H1 (cell line): ENCODE data around the gene RMND5B. TPM values are rescaled to one million over a fixed set of nuclear protein-coding genes. Genes with fewer than 3 reads are reported as not detected.

Experiments used
- CTCF ChIA-PET: fragments of 300-600 bp; sonication (Branson Sonifier 250); formaldehyde crosslinking; loops from one replicate; lab custom pipeline; 2021; ENCODE audit not compliant: partially characterized antibody; lab: Charles Lee
- POLR2A ChIA-PET: fragments of 300-600 bp; sonication (Branson Sonifier 250); formaldehyde crosslinking; loops from one replicate; lab custom pipeline; 2021; ENCODE audit warnings: inconsistent platforms; ENCODE audit not compliant: partially characterized antibody; lab: Charles Lee
- DNase-seq, 2 experiments: peaks; one replicate each; pipeline versions ENCODE4 v3.0.0 to v3.0.0-alpha.2; 2010 to 2022; ENCODE audit warnings: low spot score in 2 of 2, low read depth in 1 of 2, mixed read lengths in 1 of 2
- FAIRE-seq: peaks from 2 replicates; lab custom pipeline; 2011; peaks lifted over from hg19 to GRCh38; lab: Jason Lieb, UNC
- H2AFZ ChIP-seq: 2 replicates; pipeline ENCODE4 v1.8.1; 2012; ENCODE audit warnings: low read length, inconsistent platforms
- H2AK5ac ChIP-seq: 2 replicates; pipeline ENCODE4 v1.6.1; 2013; ENCODE audit warnings: low read depth, low read length
- H2BK120ac ChIP-seq: replicated peaks from 2 replicates; pipeline ENCODE3; 2013; ENCODE audit warnings: low read depth, low read length, inconsistent platforms
- H2BK12ac ChIP-seq: 2 replicates; pipeline ENCODE4 v1.6.1; 2013; ENCODE audit warnings: low read depth, low read length
- H2BK15ac ChIP-seq: 2 replicates; pipeline ENCODE4 v1.6.1; 2013; ENCODE audit warnings: low read length
- H2BK20ac ChIP-seq: 2 replicates; pipeline ENCODE4 v1.6.1; 2013; ENCODE audit warnings: low read length
- H2BK5ac ChIP-seq: 2 replicates; pipeline ENCODE4 v1.6.1; 2013; ENCODE audit warnings: low read depth, low read length
- H3K14ac ChIP-seq: 2 replicates; pipeline ENCODE4 v1.6.1; 2013; ENCODE audit warnings: inconsistent platforms; ENCODE audit not compliant: insufficient read length
- H3K18ac ChIP-seq: 2 replicates; pipeline ENCODE4 v1.6.1; 2013; ENCODE audit warnings: low read length; ENCODE audit errors: extremely low read depth
- H3K23ac ChIP-seq: 2 replicates; pipeline ENCODE4 v1.6.1; 2013; ENCODE audit warnings: inconsistent platforms; ENCODE audit not compliant: insufficient read length
- H3K23me2 ChIP-seq: 2 replicates; pipeline ENCODE4 v1.6.1; 2013; ENCODE audit warnings: low read depth, low read length
- H3K27ac ChIP-seq: 2 replicates; pipeline ENCODE4 v1.6.1; 2011; ENCODE audit warnings: low read depth, low read length, inconsistent platforms
- H3K27me3 ChIP-seq, 4 experiments: replicated peaks in 1 of 4; 1 replicate in 1 of 4; 2 replicates in 3 of 4; pipeline versions ENCODE4 v1.6.1 to v1.8.1; 2011 to 2013; ENCODE audit warnings: low read length in 3 of 4, mild to moderate bottlenecking in 3 of 4, inconsistent platforms in 2 of 4, mixed read lengths in 2 of 4, moderate library complexity in 1 of 4; ENCODE audit not compliant: control insufficient read depth in 3 of 4, insufficient read depth in 3 of 4; ENCODE audit errors: extremely low read depth in 1 of 4
- H3K36me3 ChIP-seq, 4 experiments: 2 replicates each; pipeline versions ENCODE4 v1.6.1 to v1.8.1; 2011 to 2013; ENCODE audit warnings: mild to moderate bottlenecking in 4 of 4, low read length in 3 of 4, moderate library complexity in 2 of 4, control low read depth in 1 of 4, inconsistent platforms in 1 of 4; ENCODE audit not compliant: insufficient read depth in 4 of 4, control insufficient read depth in 2 of 4
- H3K4ac ChIP-seq: replicated peaks from 2 replicates; pipeline ENCODE3; 2013; ENCODE audit warnings: low read length, low read depth, mixed read lengths, inconsistent platforms; ENCODE audit not compliant: insufficient read length
- H3K4me1 ChIP-seq, 4 experiments: replicated peaks in 1 of 4; 1 replicate in 1 of 4; 2 replicates in 3 of 4; pipeline versions ENCODE4 v1.6.1 to v1.8.1; 2011 to 2013; ENCODE audit warnings: low read length in 3 of 4, inconsistent platforms in 2 of 4, mixed read lengths in 1 of 4; ENCODE audit not compliant: insufficient read depth in 4 of 4, control insufficient read depth in 3 of 4
- H3K4me2 ChIP-seq, 2 experiments: 2 replicates each; pipeline versions ENCODE4 v1.6.1 to v1.8.1; 2011 to 2013; ENCODE audit warnings: low read depth in 2 of 2, low read length in 2 of 2, control low read depth in 1 of 2, inconsistent platforms in 1 of 2, mild to moderate bottlenecking in 1 of 2; ENCODE audit not compliant: insufficient read depth in 1 of 2
- H3K4me3 ChIP-seq, 4 experiments: fragments of 200-600, 300-600 bp in 1 of 4; sonication (generic), shearing (Covaris generic), sonication (Bioruptor Twin) in 1 of 4; 2 replicates each; pipeline versions ENCODE4 v1.5.1 to v1.8.1; 2011 to 2016; ENCODE audit warnings: low read length in 4 of 4, low read depth in 3 of 4, control low read depth in 2 of 4, inconsistent platforms in 2 of 4, mild to moderate bottlenecking in 2 of 4, mixed read lengths in 1 of 4, moderate library complexity in 1 of 4; ENCODE audit not compliant: insufficient read depth in 2 of 4; ENCODE audit errors: extremely low read depth in 1 of 4
- H3K56ac ChIP-seq: replicated peaks from 2 replicates; pipeline ENCODE3; 2013; ENCODE audit warnings: low read depth, mild to moderate bottlenecking, mixed read lengths, low read length, inconsistent platforms; ENCODE audit not compliant: insufficient read length
- H3K79me1 ChIP-seq: 2 replicates; pipeline ENCODE4 v1.6.1; 2013; ENCODE audit warnings: low read depth, low read length, control low read depth
- H3K79me2 ChIP-seq, 2 experiments: 2 replicates each; pipeline versions ENCODE4 v1.6.1 to v1.8.1; 2012 to 2013; ENCODE audit warnings: low read length in 2 of 2, mild to moderate bottlenecking in 2 of 2, inconsistent platforms in 1 of 2; ENCODE audit not compliant: insufficient read depth in 2 of 2, control insufficient read depth in 1 of 2
- H3K9ac ChIP-seq, 4 experiments: replicated peaks in 1 of 4; 1 replicate in 1 of 4; 2 replicates in 3 of 4; pipeline versions ENCODE4 v1.6.1 to v1.8.1; 2011 to 2013; ENCODE audit warnings: low read depth in 3 of 4, low read length in 3 of 4, control low read depth in 2 of 4, mild to moderate bottlenecking in 2 of 4, moderate library complexity in 2 of 4, inconsistent platforms in 1 of 4; ENCODE audit errors: extremely low read depth in 1 of 4
- H3K9me3 ChIP-seq, 2 experiments: 2 replicates each; pipeline versions ENCODE4 v1.6.1 to v1.8.1; 2012 to 2013; ENCODE audit warnings: mild to moderate bottlenecking in 2 of 2, moderate library complexity in 2 of 2, control low read depth in 1 of 2, inconsistent platforms in 1 of 2, low read depth in 1 of 2, low read length in 1 of 2, mixed read lengths in 1 of 2; ENCODE audit not compliant: insufficient read depth in 2 of 2
- H4K20me1 ChIP-seq, 2 experiments: replicated peaks in 1 of 2; 2 replicates each; pipeline versions ENCODE3 to v1.8.1; 2011 to 2013; ENCODE audit warnings: inconsistent platforms in 2 of 2, low read length in 2 of 2, mild to moderate bottlenecking in 1 of 2; ENCODE audit not compliant: insufficient read depth in 2 of 2, control insufficient read depth in 1 of 2
- H4K5ac ChIP-seq: 2 replicates; pipeline ENCODE4 v1.6.1; 2013; ENCODE audit warnings: low read length, low read depth, mixed read lengths, inconsistent platforms; ENCODE audit not compliant: insufficient read length
- H4K8ac ChIP-seq: 2 replicates; pipeline ENCODE4 v1.8.0; 2013; ENCODE audit warnings: mild to moderate bottlenecking, moderate library complexity, low read length, inconsistent platforms; ENCODE audit not compliant: insufficient read depth; ENCODE audit errors: extremely low read depth
- H4K91ac ChIP-seq: replicated peaks from 2 replicates; pipeline ENCODE3; 2013; ENCODE audit warnings: low read length, mixed read lengths, inconsistent platforms; ENCODE audit not compliant: insufficient read length
- KDM5A ChIP-seq: fragments of 200-600 bp; IDR thresholded peaks from 2 replicates; pipeline ENCODE4 v1.7.1; 2012; ENCODE audit warnings: mild to moderate bottlenecking, low read length, inconsistent platforms, mixed read lengths
- WGBS, 2 experiments: shearing (Covaris generic) in 1 of 2; methylation state at CpG; one replicate each; pipeline versions ENCODE4 v1.1.6 to v1.1.7; 2013 to 2015; ENCODE audit warnings: low lambda C conversion rate in 2 of 2, mixed read lengths in 2 of 2, inconsistent platforms in 1 of 2, low coverage in 1 of 2, missing lambda C conversion rate in 1 of 2; ENCODE audit not compliant: insufficient replicate concordance in 2 of 2, insufficient coverage in 1 of 2, insufficient read length in 1 of 2; ENCODE audit errors: extremely low coverage in 1 of 2, missing lambda C conversion rate in 1 of 2; 5-methylcytosine and 5-hydroxymethylcytosine counted together
- polyA plus RNA-seq, 7 experiments: library from polyadenylated mRNA; depleted of rRNA in 3 of 7; stranded (reverse) in 5 of 7; unstranded in 2 of 7; fragments of >200 nt in 5 of 7; fragments of 200-250 nt in 2 of 7; gene quantifications; 1 replicate in 5 of 7; 2 replicates in 1 of 7; 4 replicates in 1 of 7; pipeline versions ENCODE4 v1.2.1 to v1.2.3, GENCODE V29; 2011 to 2013; ENCODE audit warnings: missing spikeins in 2 of 7, mixed read lengths in 2 of 7
- total RNA-seq: library from RNA; stranded (reverse); fragmentation: NEBNext Ultra II Directional; extraction: Animal tissue kit (Norgen Biotek cat#: 25700); gene quantifications from 2 replicates; pipeline ENCODE4 v1.2.1, GENCODE V29; 2021

The RMND5B gene
- total and polyA plus RNA-seq, 2 of the 8 experiments (the other 6 are each of a cell fraction or from before 2014, with no cell fraction given): 75.9 to 90.2 TPM

GRCh38 chr5:178117923-178118701 is 12.7 kb upstream of the RMND5B start:
- H2BK15ac ChIP-seq: no peak overlapping the region
- TF ChIP-seq KDM5A: no peak

More at GRCh38 chr5:178117923-178118701, 12.7 kb upstream of the RMND5B start:
- Histone ChIP-seq H2BK5ac (peak overlapping the region; percentile 93), H3K79me1 (peaks cover 27% of the 10 kb centered on the region), H2AFZ (no peak overlapping the region), H3K4me3 (no peak overlapping the region), H4K20me1 (peaks cover 7 to 19% of the 10 kb centered on the region in 2 experiments), H3K79me2 (peaks cover 16 to 76% of the 10 kb centered on the region in 2 experiments; a peak in 3 of 4 replicates), H3K18ac (peak overlapping the region; percentile 57; the same call in 1 of the 2 replicates), H4K5ac (peak overlapping the region; percentile 39), H2BK12ac (peak overlapping the region; percentile 98; the same call in 1 of the 2 replicates), H3K23ac (no peak overlapping the region), H2BK20ac (peak overlapping the region; percentile 55; the same call in 1 of the 2 replicates), H3K4me1 (peaks cover 3 to 59% (median 35%) of the 10 kb centered on the region in 4 experiments), H3K4me2 (no peak overlapping the region), H2AK5ac (peak overlapping the region; percentile 93; the same call in 1 of the 2 replicates), H3K9me3 (no peaks in the 10 kb centered on the region), H2BK120ac (peak overlapping the region; percentile 38), H4K8ac (peak overlapping the region; percentile 9; the same call in 1 of the 2 replicates), H3K56ac (no peak overlapping the region), H3K23me2 (peaks cover 17% of the 10 kb centered on the region), H4K91ac (peak overlapping the region; percentile 91), H3K27ac (peak overlapping the region; percentile 33; the same call in 1 of the 2 replicates), H3K4ac (no peak overlapping the region), H3K36me3 (peaks cover 9 to 25% (median 18%) of the 10 kb centered on the region in 4 experiments; a peak in 7 of 8 replicates), H3K14ac (no peak overlapping the region), H3K27me3 (no peaks in the 10 kb centered on the region), H3K9ac (no peak overlapping the region)
- WGBS, 2 experiments: 93% methylated on average over 15 of the region's 18 CpGs; no CpG with 5 or more reads in 1 of the 2 experiments
- CTCF ChIA-PET: interaction anchor here (0.6 to 12.9 kb wide), 6 partner anchors 11 to 179 kb away, joined by 3 to 189 read pairs (median 76); partner anchors contain the start of genes NHP2 and RMND5B
- FAIRE-seq (no peak), DNase-seq (no peak)
- POLR2A ChIA-PET: interaction anchor here (0.6 to 40.7 kb wide), 5 partner anchors 2 to 673 kb away, joined by 3 to 1250 read pairs (median 6); partner anchors contain the start of genes N4BP3, NHP2 and RMND5B
